Smooth muscle cell (in vitro differentiated cells): ENCODE data around the gene LIME1. TPM values are rescaled to one million over a fixed set of nuclear protein-coding genes. Genes with fewer than 3 reads are reported as not detected.

Source experiments
- DNase-seq: peaks from one replicate; lab custom pipeline; 2025; ENCODE audit not compliant: unreplicated experiment; lab: John Stamatoyannopoulos, UW
- H2AFZ ChIP-seq: fragments of 200-600 bp; sonication (generic); 2 replicates; pipeline ENCODE4 v1.6.0; 2016; ENCODE audit warnings: antibody characterized with exemption, low read depth, mild to moderate bottlenecking
- H3F3A ChIP-seq: fragments of 200-600 bp; sonication (generic); 2 replicates; pipeline ENCODE4 v1.6.0; 2017; ENCODE audit warnings: antibody characterized with exemption, low read depth
- H3K27ac ChIP-seq: fragments of 200-600 bp; sonication (generic); 2 replicates; pipeline ENCODE4 v1.5.1; 2016; ENCODE audit warnings: low read depth, mild to moderate bottlenecking
- H3K27me3 ChIP-seq: fragments of 200-600 bp; sonication (generic); 2 replicates; pipeline ENCODE4 v1.6.1; 2016; ENCODE audit warnings: low read depth, mild to moderate bottlenecking
- H3K36me3 ChIP-seq: fragments of 200-600 bp; sonication (generic); 2 replicates; pipeline ENCODE4 v1.5.1; 2016; ENCODE audit warnings: low read depth
- H3K4me1 ChIP-seq: fragments of 200-600 bp; sonication (generic); 2 replicates; pipeline ENCODE4 v1.5.1; 2016; ENCODE audit warnings: low read depth
- H3K4me2 ChIP-seq: fragments of 200-600 bp; sonication (generic); 2 replicates; pipeline ENCODE4 v1.6.0; 2016; ENCODE audit warnings: mild to moderate bottlenecking
- H3K4me3 ChIP-seq: fragments of 200-600 bp; sonication (generic); 2 replicates; pipeline ENCODE4 v1.5.1; 2016; ENCODE audit warnings: mild to moderate bottlenecking
- H3K79me2 ChIP-seq: fragments of 200-600 bp; sonication (generic); 2 replicates; pipeline ENCODE4 v1.6.0; 2016; ENCODE audit warnings: low read depth, mild to moderate bottlenecking
- H3K9ac ChIP-seq: fragments of 200-600 bp; sonication (generic); 2 replicates; pipeline ENCODE4 v1.6.0; 2016; ENCODE audit warnings: low read depth
- H3K9me3 ChIP-seq: fragments of 200-600 bp; sonication (generic); replicated peaks from 2 replicates; pipeline ENCODE4 v1.5.1; 2016; ENCODE audit warnings: low read depth
- H4K20me1 ChIP-seq: fragments of 200-600 bp; sonication (generic); 2 replicates; pipeline ENCODE4 v1.6.0; 2016; ENCODE audit warnings: low read depth
- WGBS: methylation state at CpG from one replicate; pipeline ENCODE4 v1.1.7; 2016; ENCODE audit warnings: low lambda C conversion rate; 5-methylcytosine and 5-hydroxymethylcytosine counted together
- polyA plus RNA-seq: library from polyadenylated mRNA; unstranded; fragments of >200 nt; fragmentation: Nextera tagmentation; extraction: Ambion mirVana; gene quantifications from 2 replicates; pipeline ENCODE4 v1.2.1, GENCODE V29; 2016
- total RNA-seq: library from RNA; depleted of rRNA; stranded (reverse); fragments of >200 nt; gene quantifications from 2 replicates; pipeline ENCODE4 v1.2.3, GENCODE V29; 2014
- TF ChIP-seq, protein P1 (sequence below): fragments of 200-600 bp; sonication (generic); IDR thresholded peaks from 2 replicates; pipeline ENCODE4 v1.5.1; 2017; ENCODE audit warnings: borderline replicate concordance, mild to moderate bottlenecking, antibody characterized with exemption; ENCODE audit not compliant: insufficient read depth, poor library complexity, severe bottlenecking

The LIME1 gene
- total and polyA plus RNA-seq, 2 experiments from 2014 or later: 6.9 to 7.2 TPM

DNA sequence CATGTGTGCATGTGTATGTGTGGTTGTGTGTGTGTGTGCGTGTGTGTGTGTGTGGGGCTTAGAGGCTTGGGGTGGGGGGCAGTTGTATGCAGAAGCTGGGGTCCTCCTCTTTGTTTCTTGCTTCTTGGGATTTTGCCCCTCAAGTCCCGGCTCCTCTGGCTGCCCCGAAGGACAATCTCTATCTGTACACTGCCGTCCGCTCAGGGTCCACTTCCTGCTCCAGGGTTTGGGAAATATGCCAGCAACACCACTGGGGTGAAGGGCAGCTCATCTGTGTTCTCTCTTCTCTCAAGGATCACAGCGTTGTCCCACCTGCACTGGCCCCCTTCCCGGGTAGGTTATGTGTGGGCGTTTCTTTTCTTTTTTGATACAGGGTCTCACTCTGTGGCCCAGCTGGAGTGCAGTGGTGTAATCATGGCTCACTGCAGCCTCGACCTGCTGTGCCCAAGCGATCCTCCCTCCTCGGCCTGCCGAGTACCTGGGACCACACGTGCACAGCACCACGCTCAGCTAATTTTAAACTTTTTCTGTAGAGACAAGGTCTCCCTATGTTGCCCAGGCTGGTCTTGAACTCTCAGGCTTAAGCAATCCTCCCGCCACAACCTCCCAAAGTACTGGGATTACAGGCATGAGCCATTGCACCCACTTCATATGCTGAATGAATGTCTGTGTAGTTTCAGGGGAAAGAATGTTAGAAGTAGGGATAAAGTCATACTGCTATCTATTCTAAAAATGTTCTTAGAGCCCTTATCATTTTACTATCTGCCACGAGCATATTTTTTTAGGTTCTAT, 28.8 kb downstream of the LIME1 start:
- H3K4me2 ChIP-seq: no peak overlapping the region
- H3K36me3 ChIP-seq: no peaks in the 10 kb centered on the region
- H3K27ac ChIP-seq: no peak overlapping the region
- no peaks in the 10 kb centered on the region for H3K27me3 ChIP-seq
- no peaks in the 10 kb centered on the region for H3K9me3 ChIP-seq
- no peak for DNase-seq
- no peak overlapping the region for H3K9ac ChIP-seq
- no peak overlapping the region for H2AFZ ChIP-seq
- no peaks in the 10 kb centered on the region for H3K79me2 ChIP-seq
- WGBS: 90% methylated on average over 16 of the region's 16 CpGs
- H3F3A ChIP-seq: no peaks in the 10 kb centered on the region
- no peaks in the 10 kb centered on the region for H3K4me1 ChIP-seq
- H4K20me1 ChIP-seq: no peaks in the 10 kb centered on the region
- H3K4me3 ChIP-seq: no peak overlapping the region
- TF ChIP-seq, protein P1, sequence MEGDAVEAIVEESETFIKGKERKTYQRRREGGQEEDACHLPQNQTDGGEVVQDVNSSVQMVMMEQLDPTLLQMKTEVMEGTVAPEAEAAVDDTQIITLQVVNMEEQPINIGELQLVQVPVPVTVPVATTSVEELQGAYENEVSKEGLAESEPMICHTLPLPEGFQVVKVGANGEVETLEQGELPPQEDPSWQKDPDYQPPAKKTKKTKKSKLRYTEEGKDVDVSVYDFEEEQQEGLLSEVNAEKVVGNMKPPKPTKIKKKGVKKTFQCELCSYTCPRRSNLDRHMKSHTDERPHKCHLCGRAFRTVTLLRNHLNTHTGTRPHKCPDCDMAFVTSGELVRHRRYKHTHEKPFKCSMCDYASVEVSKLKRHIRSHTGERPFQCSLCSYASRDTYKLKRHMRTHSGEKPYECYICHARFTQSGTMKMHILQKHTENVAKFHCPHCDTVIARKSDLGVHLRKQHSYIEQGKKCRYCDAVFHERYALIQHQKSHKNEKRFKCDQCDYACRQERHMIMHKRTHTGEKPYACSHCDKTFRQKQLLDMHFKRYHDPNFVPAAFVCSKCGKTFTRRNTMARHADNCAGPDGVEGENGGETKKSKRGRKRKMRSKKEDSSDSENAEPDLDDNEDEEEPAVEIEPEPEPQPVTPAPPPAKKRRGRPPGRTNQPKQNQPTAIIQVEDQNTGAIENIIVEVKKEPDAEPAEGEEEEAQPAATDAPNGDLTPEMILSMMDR: no peak

DNA sequence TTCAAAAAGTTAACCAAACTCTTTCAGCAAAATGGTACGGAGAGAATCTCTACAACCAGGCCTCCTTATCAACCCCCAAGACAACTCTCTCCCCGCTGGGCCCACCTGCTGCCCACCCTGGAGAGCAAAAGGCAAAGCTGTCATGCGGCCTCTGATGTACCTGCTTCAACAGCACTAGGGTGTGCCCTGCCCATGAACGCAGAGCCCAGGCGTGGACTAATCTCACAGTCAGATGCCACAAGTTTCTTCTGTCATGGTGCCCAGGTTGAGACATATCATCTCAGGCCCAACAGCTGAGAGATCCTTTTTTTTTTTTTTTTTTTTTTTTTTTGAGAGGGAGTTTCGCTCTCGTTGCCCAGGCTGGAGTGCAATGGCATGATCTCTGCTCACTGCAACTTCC, 29.4 kb downstream of the LIME1 start:
- Histone ChIP-seq H3K27ac (no peak overlapping the region), H3K9me3 (no peaks in the 10 kb centered on the region), H3K4me2 (no peak overlapping the region), H3K79me2 (no peaks in the 10 kb centered on the region), H3K4me1 (no peaks in the 10 kb centered on the region), H3K27me3 (no peaks in the 10 kb centered on the region), H2AFZ (no peak overlapping the region), H3F3A (no peaks in the 10 kb centered on the region), H4K20me1 (no peaks in the 10 kb centered on the region), H3K36me3 (no peaks in the 10 kb centered on the region), H3K9ac (no peak overlapping the region), H3K4me3 (no peak overlapping the region)
- DNase-seq: no peak
- TF ChIP-seq, protein P1: no peak
- 98% methylated on average over 7 of the region's 7 CpGs for WGBS

DNA sequence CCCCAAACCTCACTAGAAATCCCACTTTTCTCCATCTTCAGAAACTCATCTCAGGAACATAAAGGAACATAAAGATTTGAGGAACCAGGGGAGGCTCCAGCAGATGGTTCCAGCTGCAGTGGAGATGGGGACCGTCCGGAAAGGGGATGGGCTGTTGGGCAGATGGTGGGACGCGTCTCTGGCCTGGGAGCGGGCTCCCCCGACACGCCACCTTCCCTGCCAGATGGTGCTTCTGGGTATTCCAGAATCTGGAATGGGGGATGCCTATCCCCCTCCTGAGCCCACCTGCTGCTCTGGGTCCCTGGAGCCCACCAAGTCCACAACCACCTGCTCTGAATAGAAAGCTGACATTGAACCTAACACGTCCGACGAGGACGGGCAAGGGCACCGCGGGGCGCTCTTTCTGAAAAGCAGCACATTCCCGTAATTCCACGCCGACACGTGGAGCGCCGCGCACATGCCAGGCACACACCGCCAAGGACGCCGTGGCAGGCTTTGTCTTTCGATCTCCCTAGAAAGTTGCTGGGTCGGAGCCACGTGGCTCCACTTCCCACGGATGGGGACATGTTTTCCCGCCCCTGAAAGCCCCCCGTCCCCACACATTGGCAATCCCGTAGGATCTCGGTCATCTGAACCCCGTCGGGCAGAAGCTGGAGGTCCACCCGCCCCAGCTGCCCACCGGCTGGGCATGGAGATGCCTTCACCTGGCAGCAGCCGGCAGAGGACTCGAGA, 30.4 kb downstream of the LIME1 start:
- DNase-seq: no peak
- Histone ChIP-seq H3K4me3 (no peak overlapping the region), H4K20me1 (no peaks in the 10 kb centered on the region), H3K27ac (no peak overlapping the region), H3K4me1 (no peaks in the 10 kb centered on the region), H2AFZ (no peak overlapping the region), H3K4me2 (no peak overlapping the region), H3F3A (no peaks in the 10 kb centered on the region), H3K9me3 (no peaks in the 10 kb centered on the region), H3K79me2 (no peaks in the 10 kb centered on the region), H3K36me3 (no peaks in the 10 kb centered on the region), H3K27me3 (no peaks in the 10 kb centered on the region), H3K9ac (no peak overlapping the region)
- TF ChIP-seq, protein P1: no peak
- WGBS: 97% methylated on average over 34 of the region's 38 CpGs
